H1 (cell line): ENCODE data around the gene MGMT. TPM values are rescaled to one million over a fixed set of nuclear protein-coding genes. Genes with fewer than 3 reads are reported as not detected.

Source experiments
- CTCF ChIA-PET: fragments of 300-600 bp; sonication (Branson Sonifier 250); formaldehyde crosslinking; loops from one replicate; lab custom pipeline; 2021; ENCODE audit not compliant: partially characterized antibody; lab: Charles Lee
- POLR2A ChIA-PET: fragments of 300-600 bp; sonication (Branson Sonifier 250); formaldehyde crosslinking; loops from one replicate; lab custom pipeline; 2021; ENCODE audit warnings: inconsistent platforms; ENCODE audit not compliant: partially characterized antibody; lab: Charles Lee
- DNase-seq, 2 experiments: peaks; one replicate each; pipeline versions ENCODE4 v3.0.0 to v3.0.0-alpha.2; 2010 to 2022; ENCODE audit warnings: low spot score in 2 of 2, low read depth in 1 of 2, mixed read lengths in 1 of 2
- FAIRE-seq: peaks from 2 replicates; lab custom pipeline; 2011; peaks lifted over from hg19 to GRCh38; lab: Jason Lieb, UNC
- H2AFZ ChIP-seq: 2 replicates; pipeline ENCODE4 v1.8.1; 2012; ENCODE audit warnings: low read length, inconsistent platforms
- H2AK5ac ChIP-seq: 2 replicates; pipeline ENCODE4 v1.6.1; 2013; ENCODE audit warnings: low read depth, low read length
- H2BK120ac ChIP-seq: replicated peaks from 2 replicates; pipeline ENCODE3; 2013; ENCODE audit warnings: low read depth, low read length, inconsistent platforms
- H2BK12ac ChIP-seq: 2 replicates; pipeline ENCODE4 v1.6.1; 2013; ENCODE audit warnings: low read depth, low read length
- H2BK15ac ChIP-seq: 2 replicates; pipeline ENCODE4 v1.6.1; 2013; ENCODE audit warnings: low read length
- H2BK20ac ChIP-seq: 2 replicates; pipeline ENCODE4 v1.6.1; 2013; ENCODE audit warnings: low read length
- H2BK5ac ChIP-seq: 2 replicates; pipeline ENCODE4 v1.6.1; 2013; ENCODE audit warnings: low read depth, low read length
- H3K14ac ChIP-seq: 2 replicates; pipeline ENCODE4 v1.6.1; 2013; ENCODE audit warnings: inconsistent platforms; ENCODE audit not compliant: insufficient read length
- H3K18ac ChIP-seq: 2 replicates; pipeline ENCODE4 v1.6.1; 2013; ENCODE audit warnings: low read length; ENCODE audit errors: extremely low read depth
- H3K23ac ChIP-seq: 2 replicates; pipeline ENCODE4 v1.6.1; 2013; ENCODE audit warnings: inconsistent platforms; ENCODE audit not compliant: insufficient read length
- H3K23me2 ChIP-seq: 2 replicates; pipeline ENCODE4 v1.6.1; 2013; ENCODE audit warnings: low read depth, low read length
- H3K27ac ChIP-seq: 2 replicates; pipeline ENCODE4 v1.6.1; 2011; ENCODE audit warnings: low read depth, low read length, inconsistent platforms
- H3K27me3 ChIP-seq, 4 experiments: replicated peaks in 1 of 4; 1 replicate in 1 of 4; 2 replicates in 3 of 4; pipeline versions ENCODE4 v1.6.1 to v1.8.1; 2011 to 2013; ENCODE audit warnings: low read length in 3 of 4, mild to moderate bottlenecking in 3 of 4, inconsistent platforms in 2 of 4, mixed read lengths in 2 of 4, moderate library complexity in 1 of 4; ENCODE audit not compliant: control insufficient read depth in 3 of 4, insufficient read depth in 3 of 4; ENCODE audit errors: extremely low read depth in 1 of 4
- H3K36me3 ChIP-seq, 4 experiments: 2 replicates each; pipeline versions ENCODE4 v1.6.1 to v1.8.1; 2011 to 2013; ENCODE audit warnings: mild to moderate bottlenecking in 4 of 4, low read length in 3 of 4, moderate library complexity in 2 of 4, control low read depth in 1 of 4, inconsistent platforms in 1 of 4; ENCODE audit not compliant: insufficient read depth in 4 of 4, control insufficient read depth in 2 of 4
- H3K4ac ChIP-seq: replicated peaks from 2 replicates; pipeline ENCODE3; 2013; ENCODE audit warnings: low read length, low read depth, mixed read lengths, inconsistent platforms; ENCODE audit not compliant: insufficient read length
- H3K4me1 ChIP-seq, 4 experiments: replicated peaks in 1 of 4; 1 replicate in 1 of 4; 2 replicates in 3 of 4; pipeline versions ENCODE4 v1.6.1 to v1.8.1; 2011 to 2013; ENCODE audit warnings: low read length in 3 of 4, inconsistent platforms in 2 of 4, mixed read lengths in 1 of 4; ENCODE audit not compliant: insufficient read depth in 4 of 4, control insufficient read depth in 3 of 4
- H3K4me2 ChIP-seq, 2 experiments: 2 replicates each; pipeline versions ENCODE4 v1.6.1 to v1.8.1; 2011 to 2013; ENCODE audit warnings: low read depth in 2 of 2, low read length in 2 of 2, control low read depth in 1 of 2, inconsistent platforms in 1 of 2, mild to moderate bottlenecking in 1 of 2; ENCODE audit not compliant: insufficient read depth in 1 of 2
- H3K4me3 ChIP-seq, 4 experiments: fragments of 200-600, 300-600 bp in 1 of 4; sonication (generic), shearing (Covaris generic), sonication (Bioruptor Twin) in 1 of 4; 2 replicates each; pipeline versions ENCODE4 v1.5.1 to v1.8.1; 2011 to 2016; ENCODE audit warnings: low read length in 4 of 4, low read depth in 3 of 4, control low read depth in 2 of 4, inconsistent platforms in 2 of 4, mild to moderate bottlenecking in 2 of 4, mixed read lengths in 1 of 4, moderate library complexity in 1 of 4; ENCODE audit not compliant: insufficient read depth in 2 of 4; ENCODE audit errors: extremely low read depth in 1 of 4
- H3K56ac ChIP-seq: replicated peaks from 2 replicates; pipeline ENCODE3; 2013; ENCODE audit warnings: low read depth, mild to moderate bottlenecking, mixed read lengths, low read length, inconsistent platforms; ENCODE audit not compliant: insufficient read length
- H3K79me1 ChIP-seq: 2 replicates; pipeline ENCODE4 v1.6.1; 2013; ENCODE audit warnings: low read depth, low read length, control low read depth
- H3K79me2 ChIP-seq, 2 experiments: 2 replicates each; pipeline versions ENCODE4 v1.6.1 to v1.8.1; 2012 to 2013; ENCODE audit warnings: low read length in 2 of 2, mild to moderate bottlenecking in 2 of 2, inconsistent platforms in 1 of 2; ENCODE audit not compliant: insufficient read depth in 2 of 2, control insufficient read depth in 1 of 2
- H3K9ac ChIP-seq, 4 experiments: replicated peaks in 1 of 4; 1 replicate in 1 of 4; 2 replicates in 3 of 4; pipeline versions ENCODE4 v1.6.1 to v1.8.1; 2011 to 2013; ENCODE audit warnings: low read depth in 3 of 4, low read length in 3 of 4, control low read depth in 2 of 4, mild to moderate bottlenecking in 2 of 4, moderate library complexity in 2 of 4, inconsistent platforms in 1 of 4; ENCODE audit errors: extremely low read depth in 1 of 4
- H3K9me3 ChIP-seq, 2 experiments: 2 replicates each; pipeline versions ENCODE4 v1.6.1 to v1.8.1; 2012 to 2013; ENCODE audit warnings: mild to moderate bottlenecking in 2 of 2, moderate library complexity in 2 of 2, control low read depth in 1 of 2, inconsistent platforms in 1 of 2, low read depth in 1 of 2, low read length in 1 of 2, mixed read lengths in 1 of 2; ENCODE audit not compliant: insufficient read depth in 2 of 2
- H4K20me1 ChIP-seq, 2 experiments: replicated peaks in 1 of 2; 2 replicates each; pipeline versions ENCODE3 to v1.8.1; 2011 to 2013; ENCODE audit warnings: inconsistent platforms in 2 of 2, low read length in 2 of 2, mild to moderate bottlenecking in 1 of 2; ENCODE audit not compliant: insufficient read depth in 2 of 2, control insufficient read depth in 1 of 2
- H4K5ac ChIP-seq: 2 replicates; pipeline ENCODE4 v1.6.1; 2013; ENCODE audit warnings: low read length, low read depth, mixed read lengths, inconsistent platforms; ENCODE audit not compliant: insufficient read length
- H4K8ac ChIP-seq: 2 replicates; pipeline ENCODE4 v1.8.0; 2013; ENCODE audit warnings: mild to moderate bottlenecking, moderate library complexity, low read length, inconsistent platforms; ENCODE audit not compliant: insufficient read depth; ENCODE audit errors: extremely low read depth
- H4K91ac ChIP-seq: replicated peaks from 2 replicates; pipeline ENCODE3; 2013; ENCODE audit warnings: low read length, mixed read lengths, inconsistent platforms; ENCODE audit not compliant: insufficient read length
- ASH2L ChIP-seq: fragments of 200-600, 300-600 bp; sonication (generic); IDR thresholded peaks from one replicate; pipeline ENCODE4 v1.7.1; 2017; ENCODE audit warnings: low read length
- CEBPB ChIP-seq: IDR thresholded peaks from 2 replicates; pipeline ENCODE4 v1.6.1; 2012; ENCODE audit warnings: low read depth, low read length
- KDM1A ChIP-seq: fragments of 200-600, 300-600 bp; sonication (generic); IDR thresholded peaks from 2 replicates; pipeline ENCODE4 v1.7.1; 2016; ENCODE audit warnings: mild to moderate bottlenecking, low read length, borderline replicate concordance
- NRF1 ChIP-seq: IDR thresholded peaks from 2 replicates; pipeline ENCODE4 v1.6.1; 2011; ENCODE audit warnings: mild to moderate bottlenecking, low read depth, low read length, improper control_type of control experiment
- PHF8 ChIP-seq: fragments of 200-600 bp; sonication (generic); conservative IDR thresholded peaks from 2 replicates; pipeline ENCODE4 v1.7.1; 2012; ENCODE audit warnings: low read depth, mild to moderate bottlenecking, inconsistent platforms, low read length, moderate library complexity
- RFX5 ChIP-seq: IDR thresholded peaks from 2 replicates; pipeline ENCODE4 v1.6.1; 2011; ENCODE audit warnings: low read depth, low read length, improper control_type of control experiment, borderline replicate concordance
- SP1 ChIP-seq: IDR thresholded peaks from 2 replicates; pipeline ENCODE4 v1.6.1; 2011; ENCODE audit warnings: low read depth, low read length
- TAF7 ChIP-seq: optimal IDR thresholded peaks from 2 replicates; pipeline ENCODE3; 2011; ENCODE audit warnings: low read depth, mild to moderate bottlenecking, inconsistent platforms, low read length, moderate library complexity, borderline replicate concordance
- TCF12 ChIP-seq: IDR thresholded peaks from 2 replicates; pipeline ENCODE4 v1.6.1; 2011; ENCODE audit warnings: low read depth, mild to moderate bottlenecking, low read length
- YY1 ChIP-seq: IDR thresholded peaks from 2 replicates; pipeline ENCODE4 v1.6.1; 2011; ENCODE audit warnings: low read depth, mild to moderate bottlenecking, low read length
- WGBS, 2 experiments: shearing (Covaris generic) in 1 of 2; methylation state at CpG; one replicate each; pipeline versions ENCODE4 v1.1.6 to v1.1.7; 2013 to 2015; ENCODE audit warnings: low lambda C conversion rate in 2 of 2, mixed read lengths in 2 of 2, inconsistent platforms in 1 of 2, low coverage in 1 of 2, missing lambda C conversion rate in 1 of 2; ENCODE audit not compliant: insufficient replicate concordance in 2 of 2, insufficient coverage in 1 of 2, insufficient read length in 1 of 2; ENCODE audit errors: extremely low coverage in 1 of 2, missing lambda C conversion rate in 1 of 2; 5-methylcytosine and 5-hydroxymethylcytosine counted together
- polyA plus RNA-seq, 7 experiments: library from polyadenylated mRNA; depleted of rRNA in 3 of 7; stranded (reverse) in 5 of 7; unstranded in 2 of 7; fragments of >200 nt in 5 of 7; fragments of 200-250 nt in 2 of 7; gene quantifications; 1 replicate in 5 of 7; 2 replicates in 1 of 7; 4 replicates in 1 of 7; pipeline versions ENCODE4 v1.2.1 to v1.2.3, GENCODE V29; 2011 to 2013; ENCODE audit warnings: missing spikeins in 2 of 7, mixed read lengths in 2 of 7
- total RNA-seq: library from RNA; stranded (reverse); fragmentation: NEBNext Ultra II Directional; extraction: Animal tissue kit (Norgen Biotek cat#: 25700); gene quantifications from 2 replicates; pipeline ENCODE4 v1.2.1, GENCODE V29; 2021
- TF ChIP-seq, protein P1 (sequence below): IDR thresholded peaks from 2 replicates; pipeline ENCODE4 v1.6.1; 2012; ENCODE audit warnings: inconsistent platforms

MGMT gene
- total and polyA plus RNA-seq, 2 of the 8 experiments (the other 6 are each of a cell fraction or from before 2014, with no cell fraction given): 9.9 to 10.7 TPM

DNA sequence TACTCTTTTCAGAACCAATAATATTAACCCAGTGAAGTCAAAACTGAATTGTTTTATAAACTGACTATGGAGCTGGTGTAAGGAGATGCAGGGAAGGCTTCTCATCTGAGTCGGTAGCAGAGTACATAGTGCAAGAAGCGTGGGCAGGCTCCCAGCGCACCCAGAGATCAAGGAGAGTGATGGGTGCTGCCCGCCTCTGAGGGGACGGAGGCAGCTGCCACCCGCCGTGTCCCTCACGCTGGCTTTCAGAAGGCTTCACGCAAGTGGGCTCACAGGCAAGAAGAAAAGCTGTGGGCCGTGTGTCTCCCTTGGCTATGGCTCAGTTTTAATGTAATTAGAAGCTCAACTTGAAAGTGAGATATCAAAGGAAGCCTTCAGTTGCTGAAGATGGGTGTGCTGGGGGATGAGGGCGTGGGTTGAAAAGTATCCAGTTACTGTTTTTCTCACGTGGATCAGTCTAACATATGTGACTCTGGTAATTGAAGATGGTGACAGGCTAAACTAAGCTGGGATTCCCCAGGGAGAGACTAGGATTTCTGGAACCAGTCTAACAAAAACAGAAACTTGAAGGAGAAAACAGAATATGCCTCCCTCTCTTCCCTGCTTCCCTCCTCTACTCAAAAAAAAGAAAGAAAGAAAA, 159.9 kb downstream of the MGMT start:
- no peak overlapping the region for H4K5ac ChIP-seq
- no peak overlapping the region for H2BK5ac ChIP-seq
- no peaks in the 10 kb centered on the region for H3K36me3 ChIP-seq
- ChIA-PET CTCF (interaction anchor here (0.6 to 3.7 kb wide), 7 partner anchors 12 to 352 kb away, joined by 3 to 17 read pairs (median 3); no protein-coding TSS in a partner anchor), POLR2A (no interaction called here)
- H2BK20ac ChIP-seq: no peak overlapping the region
- no peaks in the 10 kb centered on the region for H4K20me1 ChIP-seq
- H4K91ac ChIP-seq: no peak overlapping the region
- H2BK120ac ChIP-seq: no peak overlapping the region
- no peaks in the 10 kb centered on the region for H3K79me2 ChIP-seq
- H3K9me3 ChIP-seq: no peaks in the 10 kb centered on the region
- H3K4me3 ChIP-seq: no peak overlapping the region
- H3K79me1 ChIP-seq: no peaks in the 10 kb centered on the region; the same call in 1 of the 2 replicates
- no peak for DNase-seq
- TF ChIP-seq ASH2L: no peak
- TF ChIP-seq YY1: no peak
- no peak for TF ChIP-seq KDM1A
- no peak for TF ChIP-seq PHF8
- no peak for TF ChIP-seq RFX5
- TF ChIP-seq TAF7: no peak
- no peak for TF ChIP-seq CEBPB
- TF ChIP-seq NRF1: no peak
- TF ChIP-seq TCF12: no peak
- TF ChIP-seq SP1: no peak
- TF ChIP-seq, protein P1, sequence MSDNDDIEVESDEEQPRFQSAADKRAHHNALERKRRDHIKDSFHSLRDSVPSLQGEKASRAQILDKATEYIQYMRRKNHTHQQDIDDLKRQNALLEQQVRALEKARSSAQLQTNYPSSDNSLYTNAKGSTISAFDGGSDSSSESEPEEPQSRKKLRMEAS: no peak
- no peak overlapping the region for H3K56ac ChIP-seq
- H2AK5ac ChIP-seq: no peak overlapping the region
- FAIRE-seq: no peak
- no peak overlapping the region for H3K9ac ChIP-seq
- WGBS, 2 experiments: 92% methylated on average over 12 of the region's 12 CpGs; no CpG with 5 or more reads in 1 of the 2 experiments
- H3K27me3 ChIP-seq: no peaks in the 10 kb centered on the region
- no peaks in the 10 kb centered on the region for H3K23me2 ChIP-seq
- no peak overlapping the region for H3K4ac ChIP-seq
- no peak overlapping the region for H2AFZ ChIP-seq
- peaks cover 0 to 8% (median 0%) of the 10 kb centered on the region in 4 experiments; a peak in 2 of 7 replicates for H3K4me1 ChIP-seq
- H3K27ac ChIP-seq: no peak overlapping the region
- H3K14ac ChIP-seq: no peak overlapping the region
- no peak overlapping the region for H3K23ac ChIP-seq
- H3K4me2 ChIP-seq: no peak overlapping the region
- H3K18ac ChIP-seq: no peak overlapping the region
- no peak overlapping the region for H2BK12ac ChIP-seq
- H4K8ac ChIP-seq: no peak overlapping the region
- H2BK15ac ChIP-seq: no peak overlapping the region
